ENCODE measurements around the gene GTSF1L.

GTSF1L gene

DNA sequence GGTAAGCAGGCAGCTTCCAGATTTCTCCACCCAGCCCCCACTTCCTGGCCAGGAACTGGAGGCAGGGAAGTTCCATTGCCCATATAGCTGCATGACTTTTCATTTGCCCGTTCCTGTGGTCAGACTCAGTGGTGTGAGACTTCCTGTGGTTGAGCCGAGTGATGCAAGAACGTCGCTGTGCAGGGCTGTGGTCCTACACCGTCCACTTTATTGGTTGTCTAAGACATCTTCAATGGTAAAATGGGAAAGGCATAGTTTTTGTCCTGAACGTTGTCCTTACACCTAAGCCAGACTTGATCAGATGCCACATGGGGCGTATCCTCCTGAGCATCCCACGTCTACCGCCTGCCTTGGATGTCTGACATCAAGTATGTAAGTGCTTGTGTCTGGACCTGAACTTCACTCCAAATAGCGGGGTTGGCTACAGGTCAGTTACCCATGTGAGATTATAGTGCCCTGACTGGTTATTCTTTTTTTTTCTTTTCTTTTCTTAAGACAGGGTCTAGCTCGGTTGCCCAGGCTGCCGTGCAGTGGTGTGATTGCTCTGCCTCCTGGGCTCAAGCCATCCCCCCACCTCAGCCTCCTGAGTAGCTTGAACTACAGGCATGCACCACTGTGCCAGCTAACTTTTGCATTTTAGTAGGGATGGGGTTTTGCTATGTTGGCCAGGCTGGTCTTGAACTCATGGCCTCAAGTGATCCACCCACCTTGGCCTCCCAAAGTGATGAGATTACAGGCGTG, 25.9 kb upstream of the GTSF1L start:
- TF ChIP-seq, protein P1, sequence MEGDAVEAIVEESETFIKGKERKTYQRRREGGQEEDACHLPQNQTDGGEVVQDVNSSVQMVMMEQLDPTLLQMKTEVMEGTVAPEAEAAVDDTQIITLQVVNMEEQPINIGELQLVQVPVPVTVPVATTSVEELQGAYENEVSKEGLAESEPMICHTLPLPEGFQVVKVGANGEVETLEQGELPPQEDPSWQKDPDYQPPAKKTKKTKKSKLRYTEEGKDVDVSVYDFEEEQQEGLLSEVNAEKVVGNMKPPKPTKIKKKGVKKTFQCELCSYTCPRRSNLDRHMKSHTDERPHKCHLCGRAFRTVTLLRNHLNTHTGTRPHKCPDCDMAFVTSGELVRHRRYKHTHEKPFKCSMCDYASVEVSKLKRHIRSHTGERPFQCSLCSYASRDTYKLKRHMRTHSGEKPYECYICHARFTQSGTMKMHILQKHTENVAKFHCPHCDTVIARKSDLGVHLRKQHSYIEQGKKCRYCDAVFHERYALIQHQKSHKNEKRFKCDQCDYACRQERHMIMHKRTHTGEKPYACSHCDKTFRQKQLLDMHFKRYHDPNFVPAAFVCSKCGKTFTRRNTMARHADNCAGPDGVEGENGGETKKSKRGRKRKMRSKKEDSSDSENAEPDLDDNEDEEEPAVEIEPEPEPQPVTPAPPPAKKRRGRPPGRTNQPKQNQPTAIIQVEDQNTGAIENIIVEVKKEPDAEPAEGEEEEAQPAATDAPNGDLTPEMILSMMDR (IDR thresholded peaks at IDR 0.05; ENCODE audit: insufficient read depth, missing control alignments) = no peak
- DNase-seq (ENCODE audit: insufficient read length, low spot score) (no peak), FAIRE-seq (no peak)

DNA sequence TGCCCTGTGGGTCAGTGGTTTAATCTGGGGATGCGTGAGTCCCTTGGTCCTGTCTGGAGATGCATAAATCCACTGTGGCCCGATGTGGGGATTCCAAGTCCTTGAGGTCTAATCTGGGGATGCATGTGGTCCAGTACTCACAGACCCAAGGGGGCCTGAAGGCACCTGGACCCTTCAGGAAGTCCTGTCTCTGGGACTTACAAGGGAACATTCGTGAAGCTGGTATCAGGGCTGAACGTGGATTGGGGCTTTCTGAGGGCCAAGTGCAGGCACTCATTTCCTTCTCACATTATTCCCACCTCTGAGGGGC, 25.2 kb upstream of the GTSF1L start:
- FAIRE-seq = no peak
- TF ChIP-seq, protein P1 (IDR thresholded peaks at IDR 0.05; ENCODE audit: insufficient read depth, missing control alignments) = no peak
- no peak for DNase-seq (ENCODE audit: insufficient read length, low spot score)

DNA sequence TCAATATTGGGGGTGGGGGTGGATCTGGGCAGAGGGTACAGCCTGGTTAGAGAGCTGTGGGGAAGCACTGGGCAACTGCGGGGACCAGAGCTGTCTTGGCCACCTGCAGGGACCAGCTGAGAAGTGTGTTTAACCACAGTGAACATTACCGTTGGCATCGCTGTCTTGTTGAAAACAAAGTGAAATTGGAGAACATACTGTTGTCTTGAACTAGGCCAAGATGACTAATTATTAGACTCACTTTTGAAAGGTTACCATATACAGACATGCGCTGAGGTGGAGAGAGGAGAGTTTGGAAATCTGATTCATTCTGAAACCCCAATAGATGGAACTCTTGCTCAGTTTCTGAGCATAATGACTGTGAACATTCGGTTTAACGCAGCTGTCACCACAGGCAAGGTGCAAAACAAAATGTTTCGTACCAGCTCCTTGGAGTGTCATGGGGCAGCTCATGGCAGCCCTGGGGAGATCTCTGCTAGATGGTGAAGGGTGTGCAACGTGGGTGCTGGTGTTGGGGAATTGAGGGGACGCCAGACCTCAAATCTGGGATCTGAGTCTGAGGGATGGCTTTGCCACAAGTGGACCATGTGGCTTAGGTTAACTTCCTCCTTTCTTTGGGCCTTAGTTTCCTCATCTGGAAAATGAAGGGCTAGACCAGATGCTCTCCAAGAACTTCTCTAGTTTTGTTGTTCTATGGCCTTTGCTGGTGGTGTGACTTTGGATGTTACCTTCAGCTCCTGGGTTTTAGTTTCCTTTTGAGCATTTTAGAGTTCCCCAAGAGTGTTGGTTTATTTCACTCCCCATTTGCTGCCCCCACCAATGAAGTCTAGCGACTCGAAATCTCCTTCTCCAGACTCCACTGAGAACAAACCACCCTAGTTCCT, 24.6 kb upstream of the GTSF1L start:
- TF ChIP-seq, protein P1 (IDR thresholded peaks at IDR 0.05; ENCODE audit: insufficient read depth, missing control alignments) = no peak
- DNase-seq (ENCODE audit: insufficient read length, low spot score) (no peak), FAIRE-seq (no peak)

DNA sequence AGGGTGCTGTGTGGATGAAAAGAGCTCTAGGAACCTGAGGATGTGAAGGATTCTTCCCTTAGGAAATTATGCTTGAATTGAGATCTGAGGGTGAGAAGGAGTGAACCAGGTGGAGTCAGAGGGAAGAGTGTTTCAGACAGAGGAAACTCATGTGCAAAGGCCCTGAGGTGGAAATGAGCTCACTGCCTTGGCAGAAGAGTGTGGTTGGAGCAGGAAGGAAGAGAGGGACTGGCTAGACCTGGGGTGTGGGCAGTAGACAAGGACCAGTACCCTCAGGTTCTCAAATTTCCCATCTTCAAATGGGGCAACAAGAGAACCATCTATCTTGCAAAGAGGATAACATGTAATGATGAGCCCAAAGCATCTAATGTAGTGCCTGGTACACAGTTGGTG, 24.0 kb upstream of the GTSF1L start:
- TF ChIP-seq, protein P1 (IDR thresholded peaks at IDR 0.05; ENCODE audit: insufficient read depth, missing control alignments) = no peak
- DNase-seq (ENCODE audit: insufficient read length, low spot score) (no peak), FAIRE-seq (no peak)

DNA sequence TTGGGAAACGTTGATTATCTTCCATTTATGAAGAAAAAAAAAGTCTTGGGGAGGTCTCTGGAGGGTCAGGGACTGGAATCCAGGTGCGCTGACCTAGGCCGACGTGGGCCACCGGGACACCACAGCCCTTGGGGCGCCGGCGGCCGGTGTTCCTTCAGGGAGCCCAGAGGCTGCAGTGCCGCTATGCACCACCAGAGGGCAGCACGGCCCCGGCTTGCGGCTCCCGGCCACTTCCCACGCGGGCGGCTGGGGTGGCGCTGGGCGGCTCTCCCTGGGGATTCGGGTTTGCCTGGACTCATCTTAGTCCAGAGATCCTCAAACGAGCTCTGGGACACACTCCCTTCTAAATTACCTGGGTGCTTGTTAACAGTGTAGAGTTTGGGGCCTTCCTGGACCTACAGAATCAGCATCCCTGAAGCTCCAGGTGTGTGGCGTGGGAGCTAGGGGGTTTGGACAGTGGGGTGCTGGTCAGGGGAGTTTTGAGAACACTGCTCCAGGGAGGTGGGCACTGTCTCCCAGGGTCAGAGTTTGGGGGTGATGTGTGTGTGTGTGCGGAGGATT, 23.0 kb upstream of the GTSF1L start:
- DNase-seq (ENCODE audit: insufficient read length, low spot score) (peak; percentile 73), FAIRE-seq (no peak)
- TF ChIP-seq, protein P1 (IDR thresholded peaks at IDR 0.05; ENCODE audit: insufficient read depth, missing control alignments) = peak; percentile 70

DNA sequence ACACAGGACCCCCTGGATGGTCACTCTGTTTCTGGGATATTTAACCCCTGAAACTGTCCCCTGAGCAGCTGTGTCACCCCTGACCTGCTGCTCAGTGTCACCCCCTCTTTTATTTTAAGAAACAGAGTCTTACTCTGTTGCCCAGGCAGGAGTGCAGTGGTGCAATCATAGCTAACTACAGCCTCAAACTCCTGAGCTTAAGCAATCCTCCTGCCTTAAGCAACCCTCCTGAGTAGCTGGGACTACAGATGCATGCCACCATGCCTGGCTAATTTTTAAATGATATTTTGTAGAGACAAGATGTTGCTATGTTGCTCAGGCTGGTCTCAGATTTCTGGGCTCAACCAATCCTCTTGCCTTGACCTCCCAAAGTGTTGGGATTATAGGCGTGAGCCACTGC, 21.5 kb upstream of the GTSF1L start:
- FAIRE-seq = no peak
- TF ChIP-seq, protein P1 (IDR thresholded peaks at IDR 0.05; ENCODE audit: insufficient read depth, missing control alignments) = no peak

More for the DNA sequence above, 21.5 kb upstream of the GTSF1L start:
- DNase-seq (ENCODE audit: insufficient read length, low spot score) = no peak
